DMS79 (cell line): ENCODE data around the gene DPYSL4.
A peak's percentile ranks its signal among the peaks of the same experiment; 100 is the strongest.

Experiments used
- DNase-seq: peaks from one replicate; lab custom pipeline; 2025; lab: John Stamatoyannopoulos, UW

DPYSL4 gene

DNA sequence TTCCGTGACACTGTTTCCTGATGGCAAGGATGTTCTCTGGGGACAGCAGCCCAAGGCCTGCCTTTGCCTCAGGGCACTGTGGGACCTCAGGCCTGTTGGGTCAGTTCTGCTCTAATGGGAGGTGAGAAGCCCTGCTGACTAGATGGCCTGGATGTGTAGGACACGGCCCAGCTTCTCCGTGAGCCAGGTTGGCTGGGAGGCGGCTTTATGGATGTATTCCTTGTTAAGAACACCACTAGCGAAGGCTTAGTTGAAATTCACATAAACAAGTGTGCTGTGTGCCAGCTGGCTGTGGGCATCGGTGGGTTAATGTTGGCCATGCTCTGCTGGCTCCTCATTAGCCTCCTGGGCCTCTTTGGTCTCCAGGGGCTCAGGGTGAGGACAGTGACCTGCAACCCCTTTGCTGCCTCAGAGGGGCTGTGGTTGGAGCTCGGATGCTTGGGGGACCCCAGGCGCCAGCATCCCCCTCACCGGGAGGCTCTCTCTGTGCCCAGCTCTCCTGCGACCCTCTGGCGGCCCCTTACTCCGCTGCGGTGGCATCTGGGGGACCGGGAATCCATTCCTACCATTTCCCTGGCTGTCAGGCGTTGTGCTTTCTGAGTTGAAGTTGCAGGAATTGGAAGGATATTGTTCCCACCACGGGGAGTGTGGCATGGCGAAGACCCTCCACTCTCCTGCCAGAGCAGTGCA, 22.8 kb upstream of the DPYSL4 start:
- no peak for DNase-seq

DNA sequence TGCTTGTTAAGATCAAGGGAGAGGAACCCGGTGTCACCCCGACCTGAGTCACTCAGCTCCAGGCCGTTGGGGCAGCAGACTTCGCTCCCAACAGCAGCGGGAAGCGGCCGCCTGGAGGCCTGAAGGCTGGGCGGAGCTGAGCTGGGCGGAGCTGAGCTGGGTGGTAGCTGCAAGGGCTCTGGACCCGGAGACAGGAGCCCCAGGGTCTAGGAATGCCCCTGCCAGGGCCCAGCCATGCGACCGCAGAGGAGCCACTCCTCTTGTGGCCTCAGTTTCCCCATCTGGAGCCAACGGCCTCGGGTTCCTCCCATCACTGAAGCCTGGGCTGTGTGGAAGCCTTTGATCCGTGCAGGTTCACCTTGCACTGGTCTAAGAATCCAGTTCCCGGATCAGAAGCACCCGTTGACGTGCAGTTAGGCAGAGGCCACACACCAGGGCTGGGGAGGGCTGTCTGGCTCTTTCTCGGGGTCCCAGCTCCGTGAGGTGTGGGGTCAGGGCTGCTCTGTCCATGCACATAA, 21.9 kb upstream of the DPYSL4 start:
- no peak for DNase-seq

DNA sequence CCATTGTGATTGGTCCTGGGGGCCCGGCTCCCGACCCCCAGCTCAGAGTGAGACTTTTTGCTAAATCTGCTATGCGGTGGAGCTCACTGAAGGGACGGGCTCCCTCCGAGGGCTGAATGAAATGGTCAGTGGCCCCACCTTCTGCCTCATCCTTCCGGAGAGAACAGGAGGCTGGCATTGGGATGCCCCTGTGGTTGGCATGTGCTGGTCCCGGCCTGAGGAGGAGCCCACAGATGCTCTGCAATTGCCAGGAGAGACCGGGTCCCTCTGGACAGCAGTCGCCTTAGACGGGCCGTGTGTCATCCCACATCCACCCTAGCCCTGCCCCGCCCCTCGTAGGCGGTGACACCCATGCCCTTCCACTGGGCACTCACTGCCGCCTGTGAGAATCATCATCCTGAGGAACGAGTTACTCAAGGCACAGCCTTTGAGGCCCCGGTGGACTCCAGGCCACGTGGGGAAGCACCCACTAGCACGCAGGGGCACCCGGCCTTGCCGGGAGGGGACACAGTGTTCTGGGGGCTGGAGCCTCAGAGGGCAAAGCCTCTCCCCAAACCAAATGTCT, 21.2 kb upstream of the DPYSL4 start:
- DNase-seq, result no peak

GRCh38 chr10:132166216-132166950, 20.4 kb upstream of the DPYSL4 start:
- DNase-seq, result no peak

DNA sequence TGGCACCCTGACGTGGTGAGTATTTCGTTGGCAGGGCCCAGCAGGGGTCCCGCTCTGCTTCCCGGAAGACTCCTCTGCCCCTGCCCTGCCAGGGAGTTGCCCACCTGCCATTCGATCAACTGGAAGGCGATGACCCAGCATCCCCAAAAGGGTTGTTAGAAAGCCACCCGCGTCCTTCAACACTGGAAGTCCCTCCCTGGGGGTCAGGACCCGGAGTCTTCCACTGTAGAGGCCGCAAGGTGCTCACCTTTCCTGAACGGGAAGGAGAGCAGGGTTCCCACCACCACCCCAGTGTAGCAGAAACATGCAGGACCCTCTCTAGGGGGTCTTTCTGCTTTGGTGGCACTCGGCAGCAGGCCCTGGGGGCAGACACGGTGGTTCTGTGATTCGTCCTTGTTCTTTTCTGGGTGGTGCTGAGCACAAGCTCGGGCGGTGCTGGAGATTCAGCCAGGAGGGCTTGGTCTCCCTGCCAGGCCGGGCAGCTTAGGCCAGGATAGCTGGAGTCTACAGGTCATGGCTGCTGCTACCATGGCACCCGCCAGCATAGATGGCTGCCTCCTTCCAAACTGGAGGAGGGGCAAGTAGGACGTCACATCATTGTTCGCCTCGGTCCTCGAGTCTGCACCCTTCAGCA, 19.6 kb upstream of the DPYSL4 start:
- no peak for DNase-seq

DNA sequence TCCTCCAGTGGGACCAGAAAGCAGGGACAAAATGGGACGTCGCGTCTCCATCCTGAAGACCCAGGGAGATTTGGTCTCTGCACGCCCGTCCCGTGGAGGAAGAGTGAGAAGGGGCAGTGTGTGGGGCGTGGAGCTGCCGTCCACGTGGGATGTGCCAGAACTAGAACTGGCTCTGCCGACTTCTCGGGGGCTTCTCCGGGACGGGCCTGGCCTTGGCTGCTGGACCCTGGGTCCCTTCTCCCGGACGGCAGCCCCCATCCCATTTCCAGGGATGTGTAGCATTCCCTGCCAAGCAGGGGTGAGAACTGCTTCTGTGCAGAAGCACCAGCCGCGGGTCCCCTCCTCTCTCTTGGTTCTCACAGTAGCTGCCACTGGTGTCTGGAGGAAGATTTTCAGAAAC, 18.8 kb upstream of the DPYSL4 start:
- DNase-seq, result no peak

DNA sequence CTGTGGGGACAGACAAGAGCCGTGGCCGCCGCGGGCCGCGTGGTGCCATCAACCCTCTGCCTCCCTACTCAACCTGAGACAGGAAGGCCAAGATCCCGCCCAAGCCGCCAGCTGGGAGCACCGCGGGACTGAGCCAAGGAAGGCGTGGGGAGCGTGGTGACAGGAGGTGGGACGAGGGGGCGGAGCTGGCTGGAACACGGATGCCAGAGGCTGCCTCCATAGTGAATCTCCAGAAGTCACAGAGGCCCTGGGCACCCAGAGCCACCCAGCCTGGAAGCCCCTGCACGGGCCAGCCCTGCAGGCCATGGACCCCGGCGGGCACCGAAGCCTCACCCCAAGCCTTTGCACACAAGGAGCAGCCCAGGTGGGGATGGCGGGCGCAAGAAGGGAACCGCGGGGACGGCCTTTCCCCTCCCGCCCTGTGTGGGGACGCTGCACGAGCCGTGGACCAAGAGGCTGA, 18.1 kb upstream of the DPYSL4 start:
- no peak for DNase-seq

DNA sequence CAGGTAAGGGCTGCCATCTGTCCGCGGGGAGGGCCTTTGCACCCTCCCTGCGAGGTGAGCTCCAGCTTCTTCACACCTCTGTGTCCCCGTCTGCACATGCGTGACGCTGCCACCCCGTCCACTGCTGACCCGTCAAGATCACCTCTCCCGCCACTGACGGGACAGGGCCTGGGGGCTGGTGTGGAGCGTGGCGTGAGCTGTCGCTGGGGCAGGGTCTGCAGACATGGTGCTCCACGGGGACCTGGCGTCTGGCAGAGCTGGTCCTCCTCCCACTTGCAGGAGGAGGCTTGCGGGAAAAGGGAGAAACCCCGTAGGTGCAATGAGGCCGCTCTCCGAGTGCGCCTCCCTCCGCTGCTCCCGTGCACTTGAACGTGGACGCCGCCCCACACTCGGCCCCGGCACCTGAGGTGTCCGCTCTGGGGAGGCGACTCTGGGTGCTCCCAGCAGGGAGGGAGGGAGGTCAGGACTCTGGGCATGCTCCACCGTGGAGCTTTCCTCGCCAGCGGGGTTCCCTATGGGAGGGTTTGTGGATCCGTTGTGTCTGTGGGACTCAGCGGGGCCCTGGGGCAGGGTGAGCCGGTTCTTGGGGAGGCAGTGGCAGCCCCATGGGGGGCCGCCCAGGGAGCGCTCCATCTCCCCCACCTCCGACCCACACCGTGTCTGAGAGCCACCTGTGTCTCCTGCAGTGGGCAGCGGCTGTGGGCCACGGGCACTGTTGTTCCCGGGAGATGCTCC, 17.6 kb upstream of the DPYSL4 start:
- no peak for DNase-seq

DNA sequence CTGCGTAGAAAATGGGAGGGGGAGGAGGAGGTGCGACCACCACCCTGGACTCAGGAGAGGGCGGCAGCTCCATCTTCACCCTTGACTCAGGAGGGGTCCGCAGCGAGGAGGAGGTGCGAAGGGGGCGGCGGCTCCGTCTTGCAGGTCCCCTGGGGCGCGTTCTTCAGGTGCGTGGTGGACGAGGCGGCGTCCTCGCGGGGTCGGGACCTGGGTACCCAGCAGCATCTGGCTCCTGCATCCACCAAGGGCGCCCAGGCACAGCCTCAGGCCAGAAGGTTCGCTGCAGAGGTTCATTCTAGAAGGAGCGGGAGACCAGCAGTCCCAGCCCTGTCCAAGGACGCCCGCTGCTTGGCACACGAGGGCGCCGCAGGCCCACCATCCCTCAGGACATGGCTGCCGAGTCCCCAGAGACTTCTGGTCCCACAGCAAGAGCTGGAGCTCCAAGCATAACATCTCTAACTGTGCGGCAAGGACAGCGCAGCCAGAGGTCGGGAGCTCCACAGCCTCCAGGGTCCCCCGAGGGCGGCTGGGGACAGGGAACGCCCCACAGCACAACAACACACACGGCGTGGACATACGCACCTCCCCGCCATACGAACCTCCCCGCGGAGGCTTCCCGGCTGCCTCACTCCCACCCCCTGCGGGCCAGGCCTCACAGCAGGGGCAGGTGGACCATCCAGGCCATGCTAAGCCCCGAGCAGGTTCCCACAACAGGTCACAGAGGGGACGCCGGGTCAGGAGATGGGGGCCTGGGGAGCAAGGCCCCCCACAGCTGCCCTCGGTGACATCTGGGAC, 16.8 kb upstream of the DPYSL4 start:
- no peak for DNase-seq

- DNase-seq, result no peak
Observed at GRCh38 chr10:132170561-132171361, 16.0 kb upstream of the DPYSL4 start.

DNA sequence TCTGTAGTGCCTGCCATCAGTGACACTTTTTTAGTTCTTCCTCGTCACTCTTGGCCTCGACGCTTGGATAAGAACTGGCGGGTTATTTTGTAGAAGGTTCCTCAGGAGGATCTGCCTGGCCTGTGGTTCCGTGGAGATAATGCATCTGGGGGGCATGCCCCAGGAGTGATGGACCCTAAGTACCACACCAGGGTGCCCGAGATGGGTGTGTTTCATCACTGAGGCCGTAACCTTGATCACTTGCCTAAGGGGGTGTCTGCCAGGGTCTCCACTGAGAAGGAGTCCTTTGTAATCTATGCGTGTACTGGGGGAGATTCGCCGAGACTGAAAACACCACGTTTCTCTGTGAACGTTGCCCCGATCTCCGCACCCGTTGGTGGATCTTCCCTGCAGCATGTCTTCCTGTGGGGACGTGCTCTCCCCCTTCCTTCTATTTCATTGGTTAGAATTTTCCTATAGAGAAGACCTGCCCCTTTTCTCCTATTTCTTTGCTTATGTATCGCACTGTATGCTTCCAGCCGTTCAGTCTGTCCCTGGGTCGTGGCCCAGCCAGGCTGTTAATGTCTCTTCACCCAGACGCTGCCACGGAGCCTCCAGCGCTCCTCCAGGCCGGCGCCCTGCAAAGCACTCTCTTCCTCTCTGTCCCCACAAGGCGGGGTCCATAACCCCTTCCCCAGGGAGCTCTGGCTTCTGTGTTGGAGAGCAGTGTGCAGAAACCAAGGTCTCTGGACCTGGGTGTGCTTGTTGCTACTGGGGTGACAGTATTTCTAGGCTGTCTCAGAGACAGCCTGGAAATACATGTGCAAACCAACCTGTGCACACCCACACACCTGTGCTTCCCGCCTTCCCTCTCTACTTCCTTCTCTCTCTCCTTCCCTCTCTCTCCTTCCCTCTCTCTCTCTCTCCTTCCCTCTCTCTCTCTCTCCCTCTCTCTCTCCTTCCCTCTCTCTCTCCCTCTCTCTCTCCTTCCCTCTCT, 14.4 kb upstream of the DPYSL4 start:
- no peak for DNase-seq

DNA sequence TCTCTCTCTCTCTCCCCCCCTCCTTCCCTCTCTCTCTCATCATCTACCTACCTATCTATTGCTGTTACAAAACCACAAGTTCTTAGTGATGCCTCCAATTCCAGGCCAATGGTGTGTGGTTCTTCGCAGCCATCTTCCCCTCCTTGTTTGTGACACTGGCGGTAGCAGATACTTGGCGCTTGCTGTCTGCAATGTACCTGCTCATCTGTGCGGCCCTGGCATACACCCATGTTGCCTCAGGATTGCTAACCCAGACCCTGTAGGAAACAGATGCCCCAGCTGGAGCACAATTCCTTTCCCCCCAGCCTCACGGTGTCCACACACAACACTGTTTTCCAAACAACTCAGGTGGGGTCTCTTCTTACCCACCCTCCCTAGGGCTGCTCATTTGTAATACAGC, 13.6 kb upstream of the DPYSL4 start:
- no peak for DNase-seq

GRCh38 chr10:132174237-132174636, 12.5 kb upstream of the DPYSL4 start:
- no peak for DNase-seq

GRCh38 chr10:132175408-132175807, 11.3 kb upstream of the DPYSL4 start:
- DNase-seq, result no peak

- peak; percentile 20 for DNase-seq
Observed at GRCh38 chr10:132175907-132176581, 10.7 kb upstream of the DPYSL4 start.

DNA sequence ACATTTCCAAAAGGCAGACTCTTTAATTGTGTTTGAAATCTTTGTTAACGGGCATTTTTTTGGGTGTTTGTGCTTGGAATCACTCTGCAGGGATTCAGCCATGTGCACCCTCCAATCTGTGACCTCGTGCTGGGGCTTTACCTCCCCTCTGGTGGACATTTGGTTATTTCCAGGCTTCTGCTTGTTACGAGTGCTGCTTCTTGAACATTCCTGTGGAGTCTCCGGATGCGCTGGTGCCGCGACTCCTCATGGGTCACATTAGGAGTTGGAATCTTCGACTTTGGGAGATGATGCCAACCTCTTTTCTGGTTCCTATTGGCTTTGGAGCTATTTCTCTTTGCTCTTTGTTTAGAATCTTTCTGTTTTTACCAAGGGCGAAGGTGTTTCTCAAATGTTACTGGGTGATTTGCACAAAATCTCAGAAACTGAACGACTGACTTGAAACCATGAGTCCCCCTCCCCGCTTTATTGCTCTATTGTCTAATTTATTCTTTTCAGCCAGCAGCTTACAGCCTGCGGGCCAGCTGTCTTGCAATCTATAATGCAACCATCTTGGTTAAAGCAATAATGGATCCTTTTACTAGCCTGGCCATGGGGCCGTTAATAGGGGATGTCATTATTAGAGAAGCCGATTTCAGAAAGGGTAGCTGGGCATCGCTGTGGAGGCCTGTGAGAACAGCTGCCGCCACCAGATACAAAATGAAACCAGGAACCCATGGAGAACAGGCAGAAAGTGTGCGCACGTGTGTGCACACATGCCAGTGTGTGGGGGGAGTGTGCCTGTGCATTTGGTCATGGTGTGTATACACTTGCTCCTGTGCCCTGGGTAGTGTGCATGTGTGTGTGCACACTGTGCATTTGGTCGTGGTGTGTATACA, 9.9 kb upstream of the DPYSL4 start:
- DNase-seq, result no peak

- no peak for DNase-seq
Observed at GRCh38 chr10:132178046-132178445, 8.7 kb upstream of the DPYSL4 start.
